Measurements from ENCODE around the gene CAV1. TPM values are rescaled to one million over a fixed set of nuclear protein-coding genes. Genes with fewer than 3 reads are reported as not detected.

The CAV1 gene
- total RNA-seq, 1 donor from 2014 or later, result 502 TPM

DNA sequence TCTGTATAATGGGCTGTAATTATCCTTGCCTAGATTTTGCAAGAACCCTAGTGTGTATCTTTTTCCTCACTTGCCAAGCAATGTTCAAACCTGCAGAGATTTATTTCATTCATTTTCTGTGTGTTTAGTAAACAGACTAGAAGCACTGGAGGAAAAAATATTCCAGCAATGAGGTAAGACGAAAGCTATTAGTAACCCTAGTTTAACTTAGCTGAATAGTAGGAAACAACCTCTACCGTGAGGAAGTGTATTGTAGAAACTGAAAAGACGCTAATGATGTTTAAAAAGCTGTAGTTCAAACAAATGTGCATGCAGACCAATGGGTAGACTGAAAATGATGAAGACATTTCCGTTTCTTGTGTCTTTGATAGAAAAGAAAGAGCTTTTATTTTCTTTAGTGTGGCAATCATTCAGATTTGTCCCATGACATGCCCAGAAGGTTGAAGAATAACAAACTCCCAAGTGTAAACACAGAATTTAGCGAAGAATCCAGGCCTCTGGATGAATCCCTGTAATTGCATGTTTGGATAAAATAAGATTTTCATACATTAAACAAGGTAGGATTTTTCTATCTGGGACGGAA lies 20.7 kb downstream of the CAV1 start:
- H3K4me3 Mint-ChIP-seq (ENCODE audit: unreplicated experiment), result no peak overlapping the region
- H3K27me3 Mint-ChIP-seq (ENCODE audit: unreplicated experiment), result no peaks in the 10 kb centered on the region
- DNase-seq (ENCODE audit: extremely low spot score, unreplicated experiment), result no peak
- H3K36me3 Mint-ChIP-seq (ENCODE audit: unreplicated experiment), result peaks cover 58% of the 10 kb centered on the region
- peak overlapping the region; percentile 86 for H3K27ac Mint-ChIP-seq (ENCODE audit: unreplicated experiment)
- H3K4me1 Mint-ChIP-seq (ENCODE audit: unreplicated experiment), result peaks cover 75% of the 10 kb centered on the region
- H3K9me3 Mint-ChIP-seq (ENCODE audit: unreplicated experiment), result no peaks in the 10 kb centered on the region
- TF ChIP-seq, protein P1, sequence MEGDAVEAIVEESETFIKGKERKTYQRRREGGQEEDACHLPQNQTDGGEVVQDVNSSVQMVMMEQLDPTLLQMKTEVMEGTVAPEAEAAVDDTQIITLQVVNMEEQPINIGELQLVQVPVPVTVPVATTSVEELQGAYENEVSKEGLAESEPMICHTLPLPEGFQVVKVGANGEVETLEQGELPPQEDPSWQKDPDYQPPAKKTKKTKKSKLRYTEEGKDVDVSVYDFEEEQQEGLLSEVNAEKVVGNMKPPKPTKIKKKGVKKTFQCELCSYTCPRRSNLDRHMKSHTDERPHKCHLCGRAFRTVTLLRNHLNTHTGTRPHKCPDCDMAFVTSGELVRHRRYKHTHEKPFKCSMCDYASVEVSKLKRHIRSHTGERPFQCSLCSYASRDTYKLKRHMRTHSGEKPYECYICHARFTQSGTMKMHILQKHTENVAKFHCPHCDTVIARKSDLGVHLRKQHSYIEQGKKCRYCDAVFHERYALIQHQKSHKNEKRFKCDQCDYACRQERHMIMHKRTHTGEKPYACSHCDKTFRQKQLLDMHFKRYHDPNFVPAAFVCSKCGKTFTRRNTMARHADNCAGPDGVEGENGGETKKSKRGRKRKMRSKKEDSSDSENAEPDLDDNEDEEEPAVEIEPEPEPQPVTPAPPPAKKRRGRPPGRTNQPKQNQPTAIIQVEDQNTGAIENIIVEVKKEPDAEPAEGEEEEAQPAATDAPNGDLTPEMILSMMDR (IDR thresholded peaks at IDR 0.05), result no peak

DNA sequence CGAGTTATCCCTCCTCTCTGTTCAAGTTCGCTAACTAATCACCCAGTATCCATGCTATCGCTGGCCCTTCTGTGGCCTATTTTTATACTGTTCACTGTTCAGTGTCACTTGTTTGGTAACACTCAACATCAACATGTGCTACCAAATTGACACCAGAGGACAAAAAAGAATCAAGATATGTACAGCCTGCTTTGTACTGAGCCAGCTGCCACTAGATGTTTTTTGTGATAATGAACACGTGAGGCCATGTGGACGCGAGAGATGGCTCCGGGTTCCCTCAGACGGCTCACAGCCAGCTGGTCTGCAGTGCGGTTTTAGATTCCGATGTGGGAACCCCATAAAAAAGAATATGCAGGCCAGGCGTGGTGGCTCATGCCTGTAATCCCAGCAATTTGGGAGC lies 21.2 kb downstream of the CAV1 start:
- TF ChIP-seq, protein P1 (IDR thresholded peaks at IDR 0.05), result no peak
- Mint-ChIP-seq H3K27ac (ENCODE audit: unreplicated experiment) (peak overlapping the region; percentile 38), H3K9me3 (ENCODE audit: unreplicated experiment) (no peaks in the 10 kb centered on the region), H3K36me3 (ENCODE audit: unreplicated experiment) (peaks cover 54% of the 10 kb centered on the region), H3K4me1 (ENCODE audit: unreplicated experiment) (peaks cover 70% of the 10 kb centered on the region), H3K4me3 (ENCODE audit: unreplicated experiment) (no peak overlapping the region), H3K27me3 (ENCODE audit: unreplicated experiment) (no peaks in the 10 kb centered on the region)
- DNase-seq (ENCODE audit: extremely low spot score, unreplicated experiment), result no peak

DNA sequence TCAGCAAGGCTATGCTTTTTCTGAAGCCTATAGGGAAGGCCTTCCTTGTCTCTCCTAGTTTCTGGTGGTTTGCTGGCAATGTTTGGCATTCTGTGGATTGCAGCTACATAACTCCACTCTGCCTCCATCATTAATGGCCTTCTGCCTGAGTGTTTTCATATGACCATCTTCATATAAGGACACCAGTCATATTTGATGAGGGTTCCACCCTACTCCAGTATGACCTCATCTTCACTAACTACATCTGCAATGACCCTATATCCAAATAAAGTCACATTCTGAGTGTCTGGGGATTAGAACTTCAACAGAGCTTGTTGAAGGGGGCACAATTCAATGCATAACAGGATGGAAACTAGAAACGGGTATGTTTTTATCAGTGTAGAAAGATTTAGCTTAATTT lies 22.1 kb downstream of the CAV1 start:
- TF ChIP-seq, protein P1 (IDR thresholded peaks at IDR 0.05), result no peak
- no peak for DNase-seq (ENCODE audit: extremely low spot score, unreplicated experiment)
- no peaks in the 10 kb centered on the region for H3K9me3 Mint-ChIP-seq (ENCODE audit: unreplicated experiment)
- H3K36me3 Mint-ChIP-seq (ENCODE audit: unreplicated experiment), result peaks cover 54% of the 10 kb centered on the region
- peak overlapping the region; percentile 74 for H3K27ac Mint-ChIP-seq (ENCODE audit: unreplicated experiment)
- H3K4me3 Mint-ChIP-seq (ENCODE audit: unreplicated experiment), result no peak overlapping the region
- H3K4me1 Mint-ChIP-seq (ENCODE audit: unreplicated experiment), result peaks cover 61% of the 10 kb centered on the region
- no peaks in the 10 kb centered on the region for H3K27me3 Mint-ChIP-seq (ENCODE audit: unreplicated experiment)

DNA sequence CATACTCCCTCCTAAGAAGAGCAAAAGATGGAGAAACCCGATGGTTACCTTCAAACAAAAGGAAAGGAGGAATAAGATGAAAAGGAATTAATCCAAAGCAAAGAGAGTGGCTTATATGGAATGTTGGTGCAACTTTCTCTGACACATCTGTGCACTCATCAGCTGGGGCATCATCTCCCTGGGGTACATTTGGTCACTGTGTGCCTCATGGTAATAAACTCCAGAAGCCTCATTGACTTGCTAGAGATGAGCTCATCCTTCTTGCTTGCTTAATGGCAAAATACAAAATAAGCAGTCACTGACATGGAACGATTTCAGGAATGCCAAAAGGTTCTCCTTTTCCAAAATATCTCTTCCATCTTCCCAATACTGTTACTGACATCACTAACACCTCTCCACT lies 22.5 kb downstream of the CAV1 start:
- Mint-ChIP-seq H3K27ac (ENCODE audit: unreplicated experiment) (peak overlapping the region; percentile 74), H3K27me3 (ENCODE audit: unreplicated experiment) (no peaks in the 10 kb centered on the region), H3K36me3 (ENCODE audit: unreplicated experiment) (peaks cover 54% of the 10 kb centered on the region), H3K4me1 (ENCODE audit: unreplicated experiment) (peaks cover 57% of the 10 kb centered on the region), H3K4me3 (ENCODE audit: unreplicated experiment) (no peak overlapping the region), H3K9me3 (ENCODE audit: unreplicated experiment) (no peaks in the 10 kb centered on the region)
- no peak for DNase-seq (ENCODE audit: extremely low spot score, unreplicated experiment)
- TF ChIP-seq, protein P1 (IDR thresholded peaks at IDR 0.05), result no peak

DNA sequence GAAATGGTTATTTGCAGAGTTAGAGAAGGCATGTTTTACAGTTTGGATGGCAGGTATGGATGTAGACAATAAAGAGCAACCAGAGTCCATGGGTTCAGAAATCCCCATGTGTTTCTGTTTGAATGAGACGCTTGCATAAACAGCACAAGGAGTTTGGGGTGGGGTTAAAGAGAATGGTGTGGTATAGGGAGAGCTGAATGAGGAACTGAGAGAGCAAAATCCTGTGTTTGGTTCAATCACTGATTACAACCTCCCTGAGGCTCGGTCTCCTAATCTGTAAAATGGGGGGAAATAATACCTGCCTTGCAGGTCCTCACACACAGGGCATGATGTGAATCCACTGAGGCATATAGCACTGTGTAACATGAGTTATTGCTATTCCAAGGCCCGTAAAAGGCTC lies 23.7 kb downstream of the CAV1 start:
- peak overlapping the region; percentile 74 for H3K27ac Mint-ChIP-seq (ENCODE audit: unreplicated experiment)
- no peaks in the 10 kb centered on the region for H3K9me3 Mint-ChIP-seq (ENCODE audit: unreplicated experiment)

More for the DNA sequence above, 23.7 kb downstream of the CAV1 start:
- DNase-seq (ENCODE audit: extremely low spot score, unreplicated experiment), result no peak
- peaks cover 54% of the 10 kb centered on the region for H3K36me3 Mint-ChIP-seq (ENCODE audit: unreplicated experiment)
- H3K4me3 Mint-ChIP-seq (ENCODE audit: unreplicated experiment), result no peak overlapping the region
- peaks cover 54% of the 10 kb centered on the region for H3K4me1 Mint-ChIP-seq (ENCODE audit: unreplicated experiment)
- TF ChIP-seq, protein P1 (IDR thresholded peaks at IDR 0.05), result no peak
- H3K27me3 Mint-ChIP-seq (ENCODE audit: unreplicated experiment), result no peaks in the 10 kb centered on the region

All from osteocyte (in vitro differentiated cells).